GM19023 (cell line): ENCODE data around the gene JSRP1.

ENCODE experiments used
- ATAC-seq: cut with Tn5 transposase; IDR thresholded peaks from one replicate; pipeline ENCODE4 v1.9.1; 2021; ENCODE audit warnings: mild to moderate bottlenecking, moderate library complexity; ENCODE audit not compliant: unreplicated experiment

JSRP1 gene

DNA sequence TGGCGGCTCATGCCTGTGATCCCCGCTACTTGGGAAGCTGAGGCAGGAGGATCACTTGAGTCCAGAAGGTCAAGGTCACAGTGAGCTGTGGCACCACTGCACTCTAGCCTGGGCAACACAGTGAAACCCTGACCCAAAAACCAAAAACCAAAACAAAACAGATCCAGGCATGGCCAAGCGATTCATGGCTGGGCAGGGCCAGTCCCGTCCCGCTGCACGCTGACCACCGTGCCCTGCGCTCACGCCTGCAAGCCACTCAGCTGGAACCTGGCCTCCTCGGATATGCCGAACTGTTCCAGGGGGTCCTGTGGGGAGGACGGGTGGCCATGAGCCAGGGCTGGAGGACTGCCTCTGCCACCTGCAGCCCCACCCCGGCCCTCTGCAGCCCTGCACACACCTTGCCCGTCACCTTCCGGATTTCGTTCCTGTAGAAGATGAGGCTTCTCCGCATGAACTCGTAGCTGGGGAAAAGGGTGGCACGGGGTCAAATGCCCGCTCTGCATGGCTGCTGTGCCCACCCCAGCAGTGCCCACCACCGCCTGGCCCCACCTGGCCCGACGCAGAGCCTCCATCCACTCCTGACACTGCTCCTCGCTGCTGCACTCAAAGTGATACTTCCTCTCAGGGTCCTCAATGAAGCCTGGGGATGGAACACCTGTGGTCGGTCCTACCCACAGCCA is 22.5 kb downstream of the JSRP1 start:
- ATAC-seq = no peak

DNA sequence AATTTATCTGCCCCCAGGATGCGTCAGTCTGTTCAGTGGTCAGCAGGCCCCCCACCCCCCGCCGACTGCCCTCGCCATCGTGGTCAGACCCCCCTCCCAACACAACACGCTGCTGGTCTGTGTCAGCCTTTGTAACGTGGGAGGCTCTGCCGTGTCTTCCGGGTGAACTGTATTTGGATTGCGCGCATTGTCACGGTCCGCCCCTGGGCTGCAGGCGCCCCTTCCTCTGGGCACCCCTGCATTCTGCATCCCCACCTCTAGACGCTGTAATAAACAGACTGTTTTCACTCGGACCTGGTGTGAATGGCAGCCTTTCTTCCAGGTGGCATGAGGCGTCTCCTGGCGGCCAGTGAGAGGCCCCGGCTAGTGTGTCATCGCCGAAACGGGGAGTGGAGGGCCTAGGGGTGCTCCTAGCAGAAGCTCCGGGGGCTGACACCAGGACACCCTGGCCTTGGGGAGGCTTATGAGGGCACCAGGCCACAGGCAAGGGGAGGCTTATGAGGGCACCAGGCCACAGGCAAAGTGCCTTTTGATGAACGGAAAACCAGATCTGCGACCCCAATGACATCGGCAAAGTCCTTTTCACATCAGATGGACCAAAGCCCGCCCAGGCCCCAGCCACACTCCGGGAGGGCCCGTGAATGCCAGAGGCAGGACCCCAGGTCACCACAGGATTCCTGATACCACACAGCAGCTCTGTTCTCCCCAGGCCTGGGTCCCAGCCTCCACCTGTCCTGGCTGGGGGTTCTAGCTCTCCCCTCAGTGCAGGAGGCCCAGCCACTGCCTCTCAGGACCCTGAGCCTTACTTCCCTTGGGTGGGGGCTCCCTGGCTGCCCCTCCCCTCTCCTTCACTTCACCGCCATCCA is 23.7 kb downstream of the JSRP1 start:
- no peak for ATAC-seq

DNA sequence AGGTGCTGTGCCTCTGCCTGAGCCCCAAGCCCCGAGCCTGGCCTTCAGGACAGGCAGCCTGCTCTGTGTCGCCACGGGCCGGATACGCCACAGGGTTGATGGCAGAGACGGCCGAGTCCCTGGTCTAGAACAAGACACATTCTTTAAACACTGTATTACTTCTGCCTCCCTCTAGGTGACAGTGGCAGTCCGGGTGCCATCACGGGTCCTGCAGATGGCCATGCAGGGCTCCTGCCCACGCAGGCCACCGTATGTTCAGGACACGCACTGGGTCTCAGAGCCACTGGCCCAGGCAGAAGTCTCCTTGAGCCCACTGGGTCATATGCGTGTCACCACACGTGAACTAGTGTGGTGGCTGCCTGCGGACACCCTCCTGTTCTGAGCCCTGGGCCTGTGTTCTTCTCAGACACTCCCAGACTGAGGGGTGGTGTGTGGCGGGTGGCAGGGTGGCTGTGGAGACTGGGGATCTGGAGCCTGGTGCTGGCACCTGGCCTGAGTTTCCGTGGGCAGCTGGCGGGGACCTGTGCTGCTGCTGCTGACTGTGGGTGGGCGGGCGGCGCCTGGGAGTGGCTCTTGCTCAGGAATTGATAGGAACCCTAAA is 24.5 kb downstream of the JSRP1 start:
- ATAC-seq = no peak

DNA sequence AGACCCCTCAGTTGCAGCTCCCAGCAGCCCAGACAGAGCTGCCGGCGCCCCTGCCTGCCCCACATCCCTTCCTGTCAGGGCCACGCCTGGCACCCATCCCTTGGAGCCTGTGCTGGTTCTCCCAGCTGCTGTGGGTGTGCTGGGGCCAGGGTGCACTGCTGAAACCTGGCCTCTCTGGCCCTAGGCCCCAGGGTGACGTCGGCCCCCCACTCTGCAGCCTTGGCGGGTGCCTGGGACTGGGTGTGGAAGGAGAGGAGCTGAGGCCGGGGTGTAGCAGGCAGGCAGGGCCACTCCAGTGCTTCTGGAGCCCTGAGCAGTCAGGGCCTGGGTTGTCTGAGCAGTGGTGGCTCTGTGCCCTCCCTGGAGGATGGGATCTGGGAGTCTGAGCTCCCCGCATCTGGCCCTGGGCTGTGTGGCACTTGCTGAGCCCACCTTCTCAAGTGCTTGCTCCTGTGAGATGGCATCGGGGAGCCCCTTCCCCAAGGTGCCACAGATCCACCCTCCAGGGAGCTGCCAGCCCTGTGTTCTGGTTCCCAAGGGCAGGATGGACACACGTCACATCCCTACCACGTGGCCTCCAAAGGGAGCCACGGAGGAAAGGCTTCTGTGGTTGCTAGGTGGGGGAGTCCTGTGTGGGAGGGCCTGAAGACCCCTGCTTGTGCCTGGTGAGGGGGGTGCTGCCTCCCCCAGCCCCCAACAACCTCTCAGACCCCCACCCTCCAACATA is 25.2 kb downstream of the JSRP1 start:
- ATAC-seq = no peak

DNA sequence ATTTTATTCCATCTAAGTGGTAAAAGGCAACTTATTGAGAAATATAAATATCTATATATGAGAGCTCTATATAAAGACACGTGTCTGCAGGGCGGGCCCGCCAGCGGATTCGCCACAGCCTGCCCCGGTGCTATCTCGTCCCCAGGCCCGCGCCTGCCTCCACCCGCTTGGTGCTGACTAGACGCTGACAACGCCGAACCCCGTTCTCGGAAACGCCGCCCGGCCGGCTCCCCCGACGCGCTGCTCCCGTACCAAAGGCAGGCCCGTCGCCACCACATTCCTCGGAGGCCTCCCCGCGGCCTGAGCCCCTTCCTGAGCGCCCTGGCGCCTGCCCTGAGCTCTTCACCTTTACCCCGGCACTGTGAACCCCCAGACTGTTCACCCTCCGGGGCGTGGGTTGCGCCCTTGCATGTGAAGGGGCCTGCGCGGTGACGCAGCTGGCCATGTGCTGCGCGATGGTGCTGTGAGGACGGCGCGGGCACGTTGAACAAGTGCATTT is 26.1 kb downstream of the JSRP1 start:
- no peak for ATAC-seq

DNA sequence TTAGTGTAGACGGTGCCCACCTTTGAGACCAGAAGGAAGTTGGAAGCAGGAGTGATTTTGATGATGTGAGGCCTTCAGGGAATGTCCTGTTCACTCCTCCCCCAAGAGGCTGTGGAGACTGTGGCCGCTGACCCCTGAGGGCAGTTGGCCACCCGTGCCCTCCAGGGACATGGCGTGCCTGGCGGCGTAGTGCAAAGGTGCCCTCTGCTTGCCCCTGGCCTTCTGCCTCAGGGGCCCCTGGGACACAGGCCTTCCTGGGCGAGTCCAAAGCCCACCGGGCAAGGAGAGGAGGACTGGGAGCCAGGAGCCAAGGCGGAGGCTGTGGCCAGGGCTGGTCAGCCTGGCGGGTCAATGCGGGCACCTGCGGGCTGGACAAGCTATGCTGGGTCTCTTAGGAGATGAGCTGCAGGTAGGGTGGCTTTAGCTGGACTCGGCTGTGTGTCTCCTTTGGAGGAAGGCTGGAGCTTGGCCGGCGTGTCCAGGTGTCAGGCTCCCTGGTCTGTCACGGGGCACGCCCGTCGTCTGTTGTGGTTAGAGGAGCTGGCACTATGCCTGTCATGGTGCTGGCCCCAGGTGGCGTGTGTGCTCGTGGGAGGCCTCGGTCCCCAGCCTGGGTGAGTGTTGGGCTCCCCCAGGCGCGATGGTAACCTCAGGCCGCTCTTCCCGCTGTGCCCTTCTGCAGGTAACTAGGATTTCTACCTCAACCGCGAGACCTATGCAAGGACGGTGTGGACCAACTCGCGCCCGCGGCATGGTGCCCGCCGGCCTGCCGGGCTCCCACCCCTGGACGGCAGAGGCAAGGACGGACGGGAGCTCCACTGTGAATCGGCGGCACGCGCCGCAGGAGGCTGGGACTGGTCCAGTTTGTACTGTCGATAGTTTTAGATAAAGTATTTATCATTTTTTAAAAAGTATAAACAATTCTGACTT is 26.8 kb downstream of the JSRP1 start:
- no peak for ATAC-seq

DNA sequence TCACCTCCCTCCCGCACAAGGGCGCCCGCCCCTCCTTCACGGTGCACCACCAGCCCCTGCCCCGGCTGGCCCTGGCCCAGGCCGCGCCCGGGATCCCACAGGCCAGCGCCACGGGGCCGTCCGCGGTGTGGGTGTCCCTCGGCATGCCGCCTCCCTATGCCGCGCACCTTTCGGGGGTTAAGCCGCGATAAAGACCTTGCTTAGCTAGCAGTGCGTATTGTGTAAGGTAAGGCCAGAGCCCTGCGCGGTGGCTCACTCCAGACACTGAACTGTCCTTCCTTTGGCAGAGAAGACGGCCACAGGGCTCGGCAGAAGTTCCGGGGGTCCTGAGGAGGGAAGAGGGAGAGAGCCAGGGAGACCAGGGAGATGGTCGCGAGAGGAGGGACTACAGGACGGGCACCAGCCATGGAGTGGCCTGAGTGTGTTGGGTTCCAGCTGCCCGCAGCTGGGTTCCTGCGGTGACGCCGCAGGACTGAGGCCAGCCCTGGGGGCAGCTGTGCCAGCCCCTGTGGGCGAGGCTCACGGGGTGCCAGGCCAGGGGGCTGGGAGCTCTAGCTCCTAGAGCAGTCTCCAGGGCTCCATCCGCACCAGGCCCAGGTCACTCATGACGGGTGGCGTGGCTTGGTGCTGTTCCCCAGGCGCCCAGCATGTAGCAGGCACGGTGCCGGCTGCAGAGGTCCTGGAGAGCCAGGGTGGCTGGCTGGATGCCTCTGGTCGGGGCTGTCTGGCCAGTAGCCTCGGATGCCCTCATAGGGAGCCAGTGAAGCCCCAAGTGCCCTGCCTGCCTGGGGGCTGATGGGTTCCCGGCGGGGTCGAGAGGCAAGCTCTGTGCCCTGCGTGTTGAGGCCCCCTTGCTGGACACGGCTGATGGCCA is 27.8 kb downstream of the JSRP1 start:
- no peak for ATAC-seq

DNA sequence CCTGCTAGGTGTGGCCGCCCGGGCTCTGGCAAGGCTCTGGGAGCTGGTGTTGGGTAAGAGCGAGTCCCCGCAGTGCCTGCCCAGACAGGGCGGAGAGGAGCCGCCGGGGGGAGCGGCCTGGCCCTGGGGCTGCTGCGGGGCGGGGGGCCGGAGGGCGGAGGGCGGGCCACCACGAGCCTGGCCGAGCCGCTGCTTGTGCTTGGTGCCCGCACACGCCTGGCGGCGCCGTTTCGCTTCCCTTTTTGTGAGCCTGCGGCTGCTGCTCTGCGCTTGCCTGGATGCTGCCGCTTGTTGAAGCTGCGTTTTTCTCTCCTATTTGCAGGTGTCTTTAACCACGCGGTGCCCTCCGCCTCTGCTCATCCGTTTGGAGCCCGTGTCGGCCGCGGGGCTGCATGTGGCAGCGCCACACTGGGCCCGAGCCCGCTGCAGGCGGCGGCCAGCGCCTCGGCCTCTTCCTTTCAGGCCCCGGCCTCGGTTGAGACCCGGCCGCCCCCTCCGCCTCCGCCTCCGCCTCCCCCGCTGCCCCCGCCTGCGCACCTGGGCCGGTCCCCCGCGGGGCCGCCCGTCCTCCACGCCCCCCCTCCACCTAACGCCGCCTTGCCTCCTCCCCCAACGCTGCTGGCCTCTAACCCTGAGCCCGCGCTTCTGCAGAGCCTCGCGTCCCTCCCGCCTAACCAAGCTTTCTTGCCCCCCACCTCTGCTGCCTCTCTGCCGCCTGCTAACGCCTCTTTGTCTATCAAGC is 28.6 kb downstream of the JSRP1 start:
- ATAC-seq = no peak

DNA sequence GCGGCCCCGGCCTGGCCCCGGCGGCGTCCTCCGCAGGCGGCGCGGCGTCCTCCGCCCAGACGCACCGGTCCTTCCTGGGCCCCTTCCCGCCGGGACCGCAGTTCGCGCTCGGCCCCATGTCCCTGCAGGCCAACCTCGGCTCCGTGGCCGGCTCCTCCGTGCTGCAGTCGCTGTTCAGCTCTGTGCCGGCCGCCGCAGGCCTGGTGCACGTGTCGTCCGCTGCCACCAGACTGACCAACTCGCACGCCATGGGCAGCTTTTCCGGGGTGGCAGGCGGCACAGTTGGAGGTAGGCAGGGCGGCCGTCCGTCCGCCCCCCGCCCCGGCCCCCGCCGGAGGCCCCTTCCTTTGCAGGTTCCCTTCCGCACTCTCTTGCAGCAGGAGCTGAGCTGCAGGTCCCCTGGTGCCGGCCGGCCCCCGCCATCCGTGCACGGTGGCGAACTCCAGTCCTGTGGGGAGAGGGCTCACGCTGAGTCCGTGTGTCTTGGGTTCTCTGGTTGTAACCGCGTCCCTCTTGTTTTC is 29.3 kb downstream of the JSRP1 start:
- ATAC-seq = no peak

DNA sequence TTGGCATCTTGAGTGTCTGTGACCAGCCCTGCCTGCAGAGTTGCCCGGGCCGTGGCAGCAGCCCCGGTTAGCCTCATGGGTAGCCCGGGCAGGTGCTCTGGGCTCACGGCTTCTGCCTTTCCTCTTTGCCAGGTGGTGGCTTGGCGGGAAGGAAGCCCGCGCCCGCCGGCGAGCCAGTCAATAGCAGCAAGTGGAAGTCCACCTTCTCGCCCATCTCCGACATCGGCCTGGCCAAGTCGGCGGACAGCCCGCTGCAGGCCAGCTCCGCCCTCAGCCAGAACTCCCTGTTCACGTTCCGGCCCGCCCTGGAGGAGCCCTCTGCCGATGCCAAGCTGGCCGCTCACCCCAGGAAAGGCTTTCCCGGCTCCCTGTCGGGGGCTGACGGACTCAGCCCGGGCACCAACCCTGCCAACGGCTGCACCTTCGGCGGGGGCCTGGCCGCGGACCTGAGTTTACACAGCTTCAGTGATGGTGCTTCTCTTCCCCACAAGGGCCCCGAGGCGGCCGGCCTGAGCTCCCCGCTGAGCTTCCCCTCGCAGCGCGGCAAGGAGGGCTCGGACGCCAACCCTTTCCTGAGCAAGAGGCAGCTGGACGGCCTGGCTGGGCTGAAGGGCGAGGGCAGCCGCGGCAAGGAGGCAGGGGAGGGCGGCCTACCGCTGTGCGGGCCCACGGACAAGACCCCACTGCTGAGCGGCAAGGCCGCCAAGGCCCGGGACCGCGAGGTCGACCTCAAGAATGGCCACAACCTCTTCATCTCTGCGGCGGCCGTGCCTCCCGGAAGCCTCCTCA is 30.0 kb downstream of the JSRP1 start:
- ATAC-seq = no peak

DNA sequence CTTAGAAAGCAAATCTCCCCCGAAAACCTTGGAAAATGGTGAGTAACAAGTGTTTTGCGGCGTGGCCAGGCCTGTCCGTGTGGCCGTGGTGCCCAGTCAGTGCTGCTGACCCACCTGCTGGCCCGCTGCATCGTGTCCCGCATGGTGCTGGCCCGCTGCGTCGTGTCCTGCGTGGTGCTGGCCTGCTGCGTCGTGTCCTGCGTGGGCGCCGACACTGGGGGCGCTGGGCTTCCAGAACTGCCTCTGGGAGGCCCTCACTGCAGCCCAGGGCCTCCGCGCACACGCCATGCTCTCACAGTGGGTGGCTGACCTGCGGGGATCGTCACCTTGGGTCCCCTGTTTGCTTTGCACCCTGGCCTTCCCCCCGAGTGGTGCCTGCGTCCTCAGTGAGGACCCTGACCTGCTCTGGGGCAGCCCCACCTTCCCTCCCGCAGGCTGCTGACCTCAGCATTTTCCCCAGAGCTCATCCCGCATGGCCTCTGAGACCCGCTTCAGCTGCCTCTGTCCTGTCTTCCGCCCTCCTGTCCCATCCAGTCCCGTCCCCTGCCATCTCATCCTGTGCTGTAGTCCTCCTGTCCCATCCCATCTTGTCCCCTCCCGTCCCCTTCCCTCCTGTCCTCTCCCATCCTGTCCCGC is 30.7 kb downstream of the JSRP1 start:
- ATAC-seq = no peak

DNA sequence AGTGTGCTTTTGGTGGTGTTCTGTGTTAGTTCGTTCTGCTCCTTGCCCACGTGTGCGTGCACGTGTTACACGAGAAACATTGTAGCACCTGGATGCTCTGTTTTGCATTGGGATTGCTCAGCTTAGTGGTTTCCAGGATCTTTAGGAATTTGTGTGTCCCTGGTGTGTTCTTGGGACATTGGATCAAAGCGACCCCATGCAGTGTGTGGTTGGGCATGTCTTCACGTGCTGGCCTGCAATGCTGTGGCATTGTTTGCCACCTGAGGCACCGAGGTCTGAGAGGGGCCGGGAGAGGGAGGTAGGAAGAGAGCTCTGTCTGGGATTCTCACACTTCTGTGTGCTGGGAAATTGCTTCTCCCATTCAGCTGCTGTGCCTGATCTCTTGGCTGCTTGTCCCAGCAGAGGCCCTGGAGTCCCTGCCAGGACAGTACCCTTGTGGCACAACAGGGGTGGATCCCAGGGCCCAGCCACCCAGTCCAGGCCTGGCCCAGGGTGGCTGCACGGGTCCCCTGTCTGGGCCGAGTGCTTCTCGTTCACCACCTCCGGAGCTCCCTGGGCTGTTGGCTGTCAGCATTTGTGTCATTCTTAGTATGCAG is 31.4 kb downstream of the JSRP1 start:
- ATAC-seq = no peak

DNA sequence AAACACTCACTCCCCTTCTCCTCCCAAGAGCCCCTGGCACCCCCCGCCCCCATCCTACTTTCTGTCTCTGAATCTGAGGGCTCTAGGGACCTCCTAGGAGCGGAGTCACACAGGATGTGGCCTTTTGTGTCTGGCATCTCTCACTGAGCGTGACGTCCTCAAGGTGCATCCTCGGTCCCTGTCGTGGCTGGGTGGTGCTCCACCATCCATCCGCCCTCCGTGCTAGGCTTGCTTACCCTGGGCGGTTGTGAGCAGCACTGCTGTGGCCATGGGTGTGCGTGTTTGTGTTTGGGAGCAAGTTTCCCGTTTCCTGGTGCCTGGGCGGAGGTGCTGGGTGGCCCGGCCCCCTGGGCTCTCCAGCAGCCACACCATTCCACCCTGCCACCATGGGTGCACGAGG is 32.3 kb downstream of the JSRP1 start:
- ATAC-seq = no peak

DNA sequence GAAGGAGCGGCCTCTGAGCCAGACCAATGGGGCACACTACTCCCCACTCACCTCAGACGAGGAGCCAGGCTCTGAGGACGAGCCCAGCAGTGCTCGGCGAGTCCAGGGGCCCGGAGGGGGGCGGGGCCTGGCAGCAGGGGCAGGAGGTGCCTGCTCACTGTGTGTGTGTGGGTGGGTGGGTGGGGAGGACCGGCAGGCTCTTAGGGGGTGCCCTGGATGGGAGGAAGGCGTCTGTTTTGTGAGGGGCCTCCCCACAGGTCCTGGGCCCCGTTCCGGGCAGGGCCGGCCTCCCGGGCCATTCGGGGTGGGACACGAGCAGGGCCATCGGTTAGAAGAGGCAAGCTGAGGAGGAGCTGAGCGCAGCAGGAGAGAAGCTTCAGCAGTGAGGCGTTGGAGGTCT is 32.8 kb downstream of the JSRP1 start:
- ATAC-seq = no peak

DNA sequence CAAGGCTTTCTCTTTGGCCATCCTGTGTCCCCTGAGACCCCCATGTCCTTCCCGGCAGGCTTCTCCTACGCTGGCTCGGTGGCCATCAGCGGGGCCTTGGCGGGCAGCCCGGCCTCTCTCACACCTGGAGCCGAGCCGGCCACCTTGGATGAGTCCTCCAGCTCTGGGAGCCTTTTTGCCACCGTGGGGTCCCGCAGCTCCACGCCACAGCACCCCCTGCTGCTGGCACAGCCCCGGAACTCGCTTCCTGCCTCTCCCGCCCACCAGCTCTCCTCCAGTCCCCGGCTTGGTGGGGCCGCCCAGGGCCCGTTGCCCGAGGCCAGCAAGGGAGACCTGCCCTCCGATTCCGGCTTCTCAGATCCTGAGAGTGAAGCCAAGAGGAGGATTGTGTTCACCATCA is 34.3 kb downstream of the JSRP1 start:
- no peak for ATAC-seq

DNA sequence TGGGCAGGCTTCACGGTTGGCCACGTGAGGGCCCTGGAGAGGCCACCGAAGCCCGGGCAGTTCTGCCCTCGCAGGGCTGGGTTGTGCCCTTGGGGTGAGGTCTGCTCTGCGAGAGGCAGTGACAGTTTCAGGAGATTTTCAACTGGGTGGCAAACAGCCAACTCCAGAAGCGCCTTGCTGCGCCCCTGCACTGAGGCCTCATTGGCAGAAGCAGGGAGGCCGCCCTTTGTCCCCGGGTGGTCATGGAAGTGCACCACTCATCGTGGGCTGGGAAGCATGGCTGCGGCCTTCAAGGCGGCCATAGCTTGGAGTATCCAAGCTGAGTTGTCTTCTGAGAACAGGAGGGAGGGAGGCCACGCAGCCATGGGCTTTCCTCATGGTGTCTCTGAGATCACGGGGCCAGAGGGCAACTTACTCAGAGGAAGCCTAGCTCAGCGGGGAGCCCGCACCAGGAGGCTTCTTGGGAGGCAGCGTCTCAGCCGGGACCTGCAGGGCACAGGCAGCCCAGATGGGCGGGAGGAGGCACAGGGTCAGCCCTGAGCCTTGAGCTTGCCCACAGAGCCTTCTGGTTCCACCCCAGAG is 34.9 kb downstream of the JSRP1 start:
- no peak for ATAC-seq
